Activated CD4-positive, alpha-beta T cell treated with anti-CD3 and anti-CD28 coated beads, Interleukin-10, Interleukin-2, amounts not matched to agents 100 ng/mL and 50 ng/mL, durations not matched to agents 16 hours and 8 hours (primary cell): ENCODE measurements around the gene TMED7.
"Not testable (repeated sequence)": the region's sequence is repeated elsewhere in the genome, so short reads cannot be mapped to it uniquely, and the experiment has no call there.

ENCODE experiments used
- DNase-seq: peaks from one replicate; pipeline ENCODE4 v3.0.0-alpha.2; 2020

The TMED7 gene

GRCh38 chr5:115625579-115626444 is at the start of gene TMED7:
Gene TMED7, minus strand, starts transcription at chr5:115626036. Its CDS starts 244 bp downstream, at chr5:115625792.
- DNase-seq = peak; percentile 100

GRCh38 chr5:115674782-115675181 is 48.9 kb upstream of the TMED7 start:
- not testable (repeated sequence) for DNase-seq

GRCh38 chr5:115673596-115673995 is 47.8 kb upstream of the TMED7 start:
- no peak for DNase-seq

GRCh38 chr5:115671939-115672338 is 46.1 kb upstream of the TMED7 start:
- DNase-seq = no peak

- no peak for DNase-seq
Observed at GRCh38 chr5:115666023-115666422, 40.2 kb upstream of the TMED7 start.

- no peak for DNase-seq
Observed at GRCh38 chr5:115661563-115661962, 35.7 kb upstream of the TMED7 start.

- DNase-seq = no peak
Observed at GRCh38 chr5:115661101-115661500, 35.3 kb upstream of the TMED7 start.

- DNase-seq = no peak
Observed at GRCh38 chr5:115657881-115658233, 32.0 kb upstream of the TMED7 start.

GRCh38 chr5:115657125-115657880 is 31.5 kb upstream of the TMED7 start:
- no peak for DNase-seq

- no peak for DNase-seq
Observed at GRCh38 chr5:115656404-115656803, 30.6 kb upstream of the TMED7 start.

- no peak for DNase-seq
Observed at GRCh38 chr5:115655994-115656393, 30.2 kb upstream of the TMED7 start.

- DNase-seq = no peak
Observed at GRCh38 chr5:115649541-115649940, 23.7 kb upstream of the TMED7 start.

- DNase-seq = no peak
Observed at GRCh38 chr5:115648056-115648455, 22.2 kb upstream of the TMED7 start.

- not testable (repeated sequence) for DNase-seq
Observed at GRCh38 chr5:115645386-115645785, 19.6 kb upstream of the TMED7 start.

- DNase-seq = no peak
Observed at GRCh38 chr5:115644046-115644445, 18.2 kb upstream of the TMED7 start.

- DNase-seq = no peak
Observed at GRCh38 chr5:115641948-115642347, 16.1 kb upstream of the TMED7 start.

- no peak for DNase-seq
Observed at GRCh38 chr5:115640274-115640673, 14.4 kb upstream of the TMED7 start.

- no peak for DNase-seq
Observed at GRCh38 chr5:115639377-115639776, 13.5 kb upstream of the TMED7 start.

- no peak for DNase-seq
Observed at GRCh38 chr5:115637507-115637906, 11.7 kb upstream of the TMED7 start.

- peak; percentile 34 for DNase-seq
Observed at GRCh38 chr5:115636008-115636407, 10.2 kb upstream of the TMED7 start.

- peak; percentile 91 for DNase-seq
Observed at GRCh38 chr5:115634343-115635132, 8.7 kb upstream of the TMED7 start.

- DNase-seq = no peak
Observed at GRCh38 chr5:115629903-115630302, 4.1 kb upstream of the TMED7 start.

- no peak for DNase-seq
Observed at GRCh38 chr5:115627295-115627865, 1.5 kb upstream of the TMED7 start.
